Gastrocnemius medialis (tissue), 4 donors: Measurements from ENCODE around the gene LPO.

Experiments
- CTCF ChIP-seq, 5 experiments: fragments of 450-650 bp in 3 of 5; fragments of 200-600 bp in 2 of 5; sonication (generic) in 2 of 5; IDR thresholded peaks in 4 of 5; conservative IDR thresholded peaks in 1 of 5; 1 replicate in 4 of 5; 2 replicates in 1 of 5; pipeline ENCODE4 v1.5.1; 2016 to 2019; ENCODE audit warnings: antibody characterized with exemption in 5 of 5, mild to moderate bottlenecking in 3 of 5, moderate library complexity in 3 of 5
- POLR2A ChIP-seq, 2 donors: fragments of 450-650 bp; IDR thresholded peaks; one replicate each; pipeline ENCODE4 v1.6.1; 2017; ENCODE audit warnings: antibody characterized with exemption in 2 of 2, mild to moderate bottlenecking in 2 of 2, moderate library complexity in 2 of 2

- TF ChIP-seq POLR2A (IDR thresholded peaks at IDR 0.05) (no peak), CTCF (IDR thresholded peaks at IDR 0.05 in 4 of 5, conservative IDR thresholded peaks at IDR 0.05 in 1 of 5) (no peak)
Observed at GRCh38 chr17:58304750-58305486, 66.5 kb downstream of the LPO start.
